Muscle of arm (tissue), 12 donors: Measurements from ENCODE around the gene IP6K1. TPM values are rescaled to one million over a fixed set of nuclear protein-coding genes. Genes with fewer than 3 reads are reported as not detected.
"Not testable (repeated sequence)": the region's sequence is repeated elsewhere in the genome, so short reads cannot be mapped to it uniquely, and the experiment has no call there.

Experiments used
- DNase-seq: peaks from one replicate; pipeline ENCODE4 v3.0.0-alpha.2; 2013
- polyA plus RNA-seq, 12 donors: library from polyadenylated mRNA; unstranded; fragments of 120-200 nt; gene quantifications; one replicate each; pipeline ENCODE4 v1.2.1, GENCODE V29; 2013; ENCODE audit not compliant: insufficient read length in 12 of 12

The IP6K1 gene
- polyA plus RNA-seq, 12 donors: 17.8 to 37.0 (median 25.4) TPM; not detected in 1

- no peak for DNase-seq
Observed at GRCh38 chr3:49772703-49773102, 13.6 kb downstream of the IP6K1 start.

DNA sequence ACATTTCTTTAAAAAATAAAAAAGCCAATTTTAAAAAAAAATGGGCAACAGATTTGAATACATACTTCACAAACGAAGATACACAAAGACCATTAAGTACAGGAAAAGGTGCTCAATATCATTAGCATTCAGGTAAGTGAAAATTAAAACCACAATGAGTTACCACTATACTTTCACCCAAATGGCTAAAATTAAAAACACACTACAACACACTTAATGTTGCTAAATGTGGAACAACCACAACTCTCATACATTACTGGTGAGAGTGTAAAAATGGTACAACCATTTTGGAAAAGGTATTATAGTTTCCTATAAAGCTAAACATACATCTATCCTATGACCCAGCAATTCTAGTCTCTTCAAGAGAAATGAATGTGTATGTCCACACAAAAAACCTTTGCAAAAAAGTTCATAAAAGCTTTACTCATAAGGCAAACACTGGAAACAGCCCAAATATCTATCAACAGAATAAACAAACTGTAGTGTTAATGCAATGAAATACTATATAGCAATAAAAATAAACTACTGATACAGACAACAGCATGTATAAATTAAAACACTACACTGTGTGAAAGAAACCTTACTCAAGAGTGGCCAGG is 14.9 kb downstream of the IP6K1 start:
- DNase-seq: no peak

GRCh38 chr3:49769926-49770325 is 16.4 kb downstream of the IP6K1 start:
- no peak for DNase-seq

DNA sequence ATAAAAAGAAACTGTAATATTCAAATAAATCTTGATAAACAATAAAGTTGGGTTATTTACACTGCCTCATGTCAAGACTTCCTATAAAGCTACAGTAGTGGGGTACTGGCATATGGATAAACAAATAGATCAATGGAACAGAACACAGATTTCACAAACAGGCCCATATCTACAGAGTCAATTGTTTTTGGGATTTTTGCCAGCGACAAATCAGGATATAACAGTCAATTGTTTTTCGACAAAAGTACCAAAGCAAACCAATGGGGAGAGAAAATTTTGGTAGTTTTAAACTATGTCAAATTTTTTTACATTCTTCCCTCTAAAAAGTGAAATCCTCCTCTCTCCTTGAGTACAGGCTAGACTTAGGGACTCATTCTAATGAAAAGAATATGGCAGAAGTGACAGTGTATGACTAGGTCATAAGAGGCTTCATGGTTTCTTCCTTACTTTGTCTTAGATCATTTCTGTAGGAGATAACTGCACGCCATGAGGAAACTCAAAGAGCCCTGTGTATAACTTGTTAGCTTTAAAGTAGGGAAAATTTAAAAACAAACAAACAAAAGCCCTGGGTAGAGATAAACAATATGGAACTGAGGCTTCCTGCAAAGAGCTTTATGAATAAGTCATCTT is 16.9 kb downstream of the IP6K1 start:
- no peak for DNase-seq

GRCh38 chr3:49763981-49764380 is 22.4 kb downstream of the IP6K1 start:
- DNase-seq: no peak

DNA sequence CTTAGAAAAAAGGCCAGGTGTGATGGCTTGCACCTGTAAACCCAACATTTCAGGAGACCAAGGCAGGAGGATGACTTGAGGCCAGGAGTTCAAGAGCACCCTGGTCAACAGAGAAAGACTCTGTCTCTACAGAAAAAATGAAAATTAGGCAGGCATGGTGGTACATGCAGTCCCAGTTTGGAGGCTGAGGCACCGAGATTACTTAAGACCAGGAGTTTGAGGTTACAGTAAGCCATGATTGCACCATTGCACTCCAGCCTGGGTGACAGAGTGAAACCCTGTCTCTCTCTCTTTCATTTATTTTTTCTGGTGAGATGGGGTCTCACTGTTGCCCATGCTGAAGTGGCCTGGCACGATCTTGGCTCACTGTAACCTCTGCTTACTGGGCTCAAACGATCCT is 24.7 kb downstream of the IP6K1 start:
- DNase-seq: no peak

- no peak for DNase-seq
Observed at GRCh38 chr3:49759226-49759625, 27.1 kb downstream of the IP6K1 start.

- DNase-seq: no peak
Observed at GRCh38 chr3:49757197-49757596, 29.1 kb downstream of the IP6K1 start.

DNA sequence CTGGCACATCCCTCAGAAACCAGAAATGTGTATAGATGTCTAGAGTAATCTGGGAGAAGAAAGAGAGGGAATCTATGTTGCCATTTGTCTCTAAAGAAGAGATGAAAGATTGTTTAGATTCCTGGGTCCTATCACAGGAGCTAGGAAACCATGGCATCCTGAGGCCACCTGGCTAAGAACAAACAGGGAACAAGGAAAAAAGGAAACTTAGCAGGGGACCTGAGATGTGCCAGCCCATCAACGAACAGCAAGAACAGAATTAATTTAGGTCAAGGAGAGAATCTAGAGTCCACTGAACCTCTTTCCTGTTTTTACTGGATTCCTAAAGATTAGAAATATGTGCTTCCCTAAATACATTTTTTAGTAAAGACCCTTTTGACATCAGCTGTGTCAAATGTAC is 30.3 kb downstream of the IP6K1 start:
- no peak for DNase-seq

- no peak for DNase-seq
Observed at GRCh38 chr3:49754536-49754935, 31.8 kb downstream of the IP6K1 start.

DNA sequence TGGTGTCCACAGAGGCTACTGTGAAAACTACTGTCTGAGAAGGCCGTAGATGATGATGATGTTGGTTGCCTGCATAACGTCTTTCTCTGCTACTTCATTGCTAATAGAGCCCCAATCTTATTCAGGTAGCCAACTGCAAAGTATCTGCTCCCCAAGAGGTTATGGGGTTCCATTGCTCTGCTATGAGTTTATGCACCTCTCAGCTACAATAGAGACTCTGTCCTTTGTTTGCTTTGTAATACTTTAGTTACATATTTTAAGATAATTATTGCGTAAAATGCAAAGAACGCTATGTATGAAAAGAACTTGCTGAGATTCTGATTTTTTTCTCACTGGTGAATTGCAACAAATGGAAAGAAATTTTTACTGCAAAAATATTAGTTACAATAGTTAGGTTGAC is 34.8 kb downstream of the IP6K1 start:
- no peak for DNase-seq

DNA sequence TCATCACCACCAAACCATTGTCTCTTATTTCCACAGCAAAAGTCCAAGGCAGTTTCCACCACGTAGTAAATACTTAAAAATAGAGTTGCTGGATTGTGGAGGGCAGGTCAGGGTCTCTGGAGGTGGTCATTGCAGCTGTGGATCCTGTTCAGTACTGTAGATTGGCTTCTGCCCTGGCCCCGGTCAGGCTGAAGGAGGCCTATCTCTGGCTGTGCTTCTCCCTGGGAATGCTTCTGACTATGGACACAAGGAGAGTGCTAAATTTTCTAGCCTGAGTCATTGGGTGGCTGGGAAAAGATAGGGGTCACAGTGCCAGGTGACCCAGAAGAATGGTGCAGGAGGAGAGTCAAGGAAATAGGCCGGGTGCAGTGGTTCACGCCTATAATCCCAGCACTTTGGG is 36.3 kb downstream of the IP6K1 start:
- DNase-seq: no peak

DNA sequence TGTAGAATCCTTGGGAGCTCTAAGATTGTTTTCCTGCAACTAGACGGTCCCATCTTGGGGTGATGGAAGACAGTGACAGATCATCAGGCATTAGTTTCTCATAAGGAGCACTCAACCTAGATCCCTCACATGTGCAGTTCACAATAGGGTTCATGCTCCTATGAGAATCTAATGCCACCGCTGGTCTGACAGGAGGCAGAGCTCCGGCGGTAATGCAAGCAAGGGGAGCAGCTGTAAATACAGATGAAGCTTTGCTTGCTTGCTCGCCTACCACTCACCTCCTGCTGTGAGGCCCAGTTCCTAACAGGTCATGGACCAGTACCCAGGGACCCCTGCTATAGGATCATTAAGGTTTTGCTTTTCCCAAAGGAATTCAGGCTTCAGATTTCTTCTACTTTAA is 37.5 kb downstream of the IP6K1 start:
- DNase-seq: not testable (repeated sequence)

DNA sequence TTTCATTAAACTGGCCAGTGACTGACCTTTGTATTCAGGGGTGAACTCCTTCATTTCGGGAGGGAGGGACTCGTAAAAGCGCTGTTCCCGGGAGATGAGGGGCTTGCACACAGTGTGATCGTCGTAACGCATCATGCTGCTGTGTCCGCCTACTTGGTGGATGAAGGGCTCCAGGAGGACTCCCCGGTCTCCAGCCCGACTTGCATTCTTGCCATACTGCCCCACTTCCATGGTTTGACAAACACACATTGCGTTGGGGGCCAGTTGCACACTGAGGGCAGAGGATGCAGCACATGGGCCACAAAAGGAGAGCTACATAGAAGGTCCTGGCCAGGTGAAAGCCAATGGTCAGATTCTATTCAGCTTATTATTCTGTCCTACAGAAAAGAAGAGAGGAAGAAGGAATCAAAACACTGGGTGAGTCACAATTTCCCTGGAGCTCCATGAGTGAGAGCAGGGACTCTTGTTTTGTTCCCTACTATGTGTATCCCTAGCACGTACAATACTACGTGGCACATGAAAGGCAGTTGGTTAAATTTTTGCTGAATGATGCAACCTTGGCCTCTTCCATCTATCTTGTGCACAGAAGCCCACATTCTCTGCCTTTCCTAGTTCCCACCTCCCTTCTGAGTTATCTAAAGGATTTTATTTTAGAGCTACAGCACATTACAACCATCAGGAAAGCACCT is 38.4 kb downstream of the IP6K1 start:
- no peak for DNase-seq

GRCh38 chr3:49745986-49746385 is 40.4 kb downstream of the IP6K1 start:
- no peak for DNase-seq

- DNase-seq: no peak
Observed at GRCh38 chr3:49740427-49740826, 45.9 kb downstream of the IP6K1 start.

- DNase-seq: no peak
Observed at GRCh38 chr3:49738067-49738713, 48.2 kb downstream of the IP6K1 start.

- DNase-seq: no peak
Observed at GRCh38 chr3:49734752-49735151, 51.6 kb downstream of the IP6K1 start.

DNA sequence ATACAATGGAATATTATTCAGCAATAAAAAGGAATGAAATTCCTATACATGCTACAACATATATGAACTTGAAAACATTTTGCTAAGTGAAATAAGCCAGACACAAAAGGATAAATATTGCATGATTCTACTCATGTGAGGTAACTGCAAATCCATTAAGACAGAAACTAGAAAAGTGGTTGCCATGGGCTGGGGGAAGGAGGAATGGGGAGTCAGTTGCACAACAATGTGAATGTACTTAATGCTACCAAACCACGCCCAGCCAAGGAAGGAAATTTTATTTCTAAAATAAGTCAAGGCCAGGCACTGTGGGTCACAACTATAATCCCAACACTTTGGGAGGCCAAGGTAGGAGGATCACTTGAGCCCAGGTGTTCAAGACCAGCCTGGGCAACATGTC is 52.8 kb downstream of the IP6K1 start:
- no peak for DNase-seq

GRCh38 chr3:49732597-49732996 is 53.7 kb downstream of the IP6K1 start:
- no peak for DNase-seq

GRCh38 chr3:49729966-49730609 is 56.3 kb downstream of the IP6K1 start:
- DNase-seq: no peak

DNA sequence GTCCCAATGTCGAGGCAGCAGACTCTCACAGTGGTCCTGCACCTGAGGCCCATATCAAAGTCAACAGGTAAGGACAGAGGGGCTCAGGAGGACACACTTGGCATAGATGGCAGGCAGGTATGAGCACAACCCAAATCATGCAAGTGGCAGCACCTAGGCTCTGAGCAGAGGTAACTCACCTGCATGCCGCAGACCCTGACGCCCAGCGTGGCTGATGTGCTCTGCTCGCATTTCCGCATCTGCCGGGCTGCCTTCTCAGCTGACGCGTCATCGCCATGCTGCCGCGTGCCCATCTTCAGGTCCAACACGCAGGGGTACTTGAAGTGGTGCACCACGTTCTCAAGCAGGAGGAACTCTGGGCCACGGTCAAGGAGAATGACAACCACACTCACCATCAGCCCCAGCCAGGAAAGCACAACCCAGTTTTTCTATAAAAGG is 58.4 kb downstream of the IP6K1 start:
- DNase-seq: no peak
